Activated T-cell treated with anti-CD3 and anti-CD28 coated beads, Interleukin-2, amount 50 U/mL, for 24 hours (primary cell): Measurements from ENCODE around the gene SSX4B.
A peak's percentile ranks its signal among the peaks of the same experiment; 100 is the strongest.
"Not testable (repeated sequence)": the region's sequence is repeated elsewhere in the genome, so short reads cannot be mapped to it uniquely, and the experiment has no call there.

Experiments used
- DNase-seq: peaks from one replicate; pipeline ENCODE4 v3.0.0-alpha.2; 2020
- H3K27ac Mint-ChIP-seq: 2 replicates; pipeline ENCODE4 v1.8.0; 2020; ENCODE audit warnings: mild to moderate bottlenecking, mixed read lengths
- H3K27me3 Mint-ChIP-seq: 2 replicates; pipeline ENCODE4 v1.8.0; 2020; ENCODE audit warnings: mixed read lengths
- H3K36me3 Mint-ChIP-seq: 2 replicates; pipeline ENCODE4 v1.8.0; 2020; ENCODE audit warnings: low read depth, mixed read lengths
- H3K4me1 Mint-ChIP-seq: 2 replicates; pipeline ENCODE4 v1.8.0; 2020; ENCODE audit warnings: low read depth, mixed read lengths
- H3K4me3 Mint-ChIP-seq: 2 replicates; pipeline ENCODE4 v1.8.0; 2020; ENCODE audit warnings: mild to moderate bottlenecking, moderate library complexity, mixed read lengths
- H3K9me3 Mint-ChIP-seq: 2 replicates; pipeline ENCODE4 v1.8.0; 2020; ENCODE audit warnings: mixed read lengths

Gene SSX4B

GRCh38 chrX:48411860-48412259 is at the start of gene SSX4B:
SSX4B (minus strand) TSS chrX:48411960; CDS start chrX:48411372, 588 bp downstream.
- H3K4me3 Mint-ChIP-seq, H3K27ac Mint-ChIP-seq, DNase-seq, H3K27me3 Mint-ChIP-seq, H3K36me3 Mint-ChIP-seq, H3K9me3 Mint-ChIP-seq, H3K4me1 Mint-ChIP-seq: not testable (repeated sequence)

GRCh38 chrX:48460606-48461005 is 48.8 kb upstream of the SSX4B start:
- Mint-ChIP-seq H3K4me3 (no peak overlapping the region), H3K36me3 (peaks cover 76% of the 10 kb centered on the region), H3K4me1 (peaks cover 26% of the 10 kb centered on the region), H3K9me3 (no peaks in the 10 kb centered on the region), H3K27ac (no peak overlapping the region), H3K27me3 (peaks cover 23% of the 10 kb centered on the region)
- DNase-seq: peak; percentile 21

GRCh38 chrX:48460031-48460430 is 48.3 kb upstream of the SSX4B start:
- DNase-seq: no peak
- no peaks in the 10 kb centered on the region for H3K9me3 Mint-ChIP-seq
- no peak overlapping the region for H3K27ac Mint-ChIP-seq
- H3K4me3 Mint-ChIP-seq: no peak overlapping the region
- peaks cover 70% of the 10 kb centered on the region for H3K36me3 Mint-ChIP-seq
- H3K27me3 Mint-ChIP-seq: peaks cover 22% of the 10 kb centered on the region
- peaks cover 20% of the 10 kb centered on the region for H3K4me1 Mint-ChIP-seq

- Mint-ChIP-seq H3K4me1 (peaks cover 17% of the 10 kb centered on the region), H3K27me3 (peaks cover 18% of the 10 kb centered on the region), H3K9me3 (no peaks in the 10 kb centered on the region), H3K27ac (no peak overlapping the region), H3K4me3 (no peak overlapping the region), H3K36me3 (peaks cover 64% of the 10 kb centered on the region)
- DNase-seq: peak; percentile 20
Observed at GRCh38 chrX:48459483-48459882, 47.7 kb upstream of the SSX4B start.

- Mint-ChIP-seq H3K36me3 (peaks cover 57% of the 10 kb centered on the region), H3K4me3 (no peak overlapping the region), H3K9me3 (no peaks in the 10 kb centered on the region), H3K27ac (no peak overlapping the region), H3K27me3 (peaks cover 14% of the 10 kb centered on the region), H3K4me1 (peaks cover 10% of the 10 kb centered on the region)
- DNase-seq: peak; percentile 23
Observed at GRCh38 chrX:48458711-48459110, 47.0 kb upstream of the SSX4B start.

GRCh38 chrX:48456628-48457331 is 45.0 kb upstream of the SSX4B start:
- Mint-ChIP-seq H3K27me3 (peaks cover 11% of the 10 kb centered on the region), H3K27ac (no peak overlapping the region), H3K9me3 (no peaks in the 10 kb centered on the region), H3K4me3 (no peak overlapping the region), H3K4me1 (no peaks in the 10 kb centered on the region), H3K36me3 (peaks cover 42% of the 10 kb centered on the region)
- no peak for DNase-seq

- DNase-seq: no peak
- Mint-ChIP-seq H3K4me1 (no peaks in the 10 kb centered on the region), H3K4me3 (no peak overlapping the region), H3K9me3 (no peaks in the 10 kb centered on the region), H3K27ac (no peak overlapping the region), H3K27me3 (peaks cover 17% of the 10 kb centered on the region), H3K36me3 (no peaks in the 10 kb centered on the region)
Observed at GRCh38 chrX:48451708-48452107, 39.9 kb upstream of the SSX4B start.

- peaks cover 28% of the 10 kb centered on the region for H3K27me3 Mint-ChIP-seq
- no peak overlapping the region for H3K4me3 Mint-ChIP-seq
- H3K9me3 Mint-ChIP-seq: no peaks in the 10 kb centered on the region
- no peaks in the 10 kb centered on the region for H3K4me1 Mint-ChIP-seq
- DNase-seq: no peak
- no peak overlapping the region for H3K27ac Mint-ChIP-seq
- H3K36me3 Mint-ChIP-seq: no peaks in the 10 kb centered on the region
Observed at GRCh38 chrX:48450076-48450475, 38.3 kb upstream of the SSX4B start.

GRCh38 chrX:48447201-48447600 is 35.4 kb upstream of the SSX4B start:
- H3K27me3 Mint-ChIP-seq: peaks cover 50% of the 10 kb centered on the region
- H3K4me3 Mint-ChIP-seq, H3K9me3 Mint-ChIP-seq, H3K27ac Mint-ChIP-seq, H3K4me1 Mint-ChIP-seq, H3K36me3 Mint-ChIP-seq, DNase-seq: not testable (repeated sequence)

GRCh38 chrX:48433713-48434112 is 22.0 kb upstream of the SSX4B start:
- H3K36me3 Mint-ChIP-seq, H3K27ac Mint-ChIP-seq, H3K9me3 Mint-ChIP-seq, DNase-seq, H3K4me1 Mint-ChIP-seq, H3K4me3 Mint-ChIP-seq: not testable (repeated sequence)
- peaks cover 51% of the 10 kb centered on the region for H3K27me3 Mint-ChIP-seq

- H3K36me3 Mint-ChIP-seq: not testable (repeated sequence)
Observed at GRCh38 chrX:48430166-48430565, 18.4 kb upstream of the SSX4B start.

GRCh38 chrX:48429606-48430005 is 17.8 kb upstream of the SSX4B start:
- peaks cover 40% of the 10 kb centered on the region for H3K27me3 Mint-ChIP-seq
- not testable (repeated sequence) for H3K27ac Mint-ChIP-seq, H3K4me1 Mint-ChIP-seq, H3K4me3 Mint-ChIP-seq, H3K9me3 Mint-ChIP-seq, DNase-seq, H3K36me3 Mint-ChIP-seq

More at GRCh38 chrX:48430166-48430565, 18.4 kb upstream of the SSX4B start:
- not testable (repeated sequence) for H3K4me3 Mint-ChIP-seq, H3K9me3 Mint-ChIP-seq, H3K4me1 Mint-ChIP-seq, H3K27ac Mint-ChIP-seq, DNase-seq
- peaks cover 44% of the 10 kb centered on the region for H3K27me3 Mint-ChIP-seq

- not testable (repeated sequence) for H3K9me3 Mint-ChIP-seq, H3K4me3 Mint-ChIP-seq, DNase-seq, H3K36me3 Mint-ChIP-seq, H3K4me1 Mint-ChIP-seq, H3K27ac Mint-ChIP-seq
- peaks cover 19% of the 10 kb centered on the region for H3K27me3 Mint-ChIP-seq
Observed at GRCh38 chrX:48427027-48427716, 15.4 kb upstream of the SSX4B start.

- H3K27me3 Mint-ChIP-seq: peaks cover 16% of the 10 kb centered on the region
- H3K4me3 Mint-ChIP-seq, H3K27ac Mint-ChIP-seq, H3K9me3 Mint-ChIP-seq, H3K4me1 Mint-ChIP-seq, DNase-seq, H3K36me3 Mint-ChIP-seq: not testable (repeated sequence)
Observed at GRCh38 chrX:48397825-48398224, 13.9 kb downstream of the SSX4B start.

GRCh38 chrX:48396931-48397330 is 14.8 kb downstream of the SSX4B start:
- not testable (repeated sequence) for H3K27ac Mint-ChIP-seq, H3K9me3 Mint-ChIP-seq, H3K36me3 Mint-ChIP-seq, H3K4me1 Mint-ChIP-seq, DNase-seq, H3K4me3 Mint-ChIP-seq
- peaks cover 16% of the 10 kb centered on the region for H3K27me3 Mint-ChIP-seq
